ENCODE measurements around the gene PLCB4. TPM values are rescaled to one million over a fixed set of nuclear protein-coding genes. Genes with fewer than 3 reads are reported as not detected.
A peak's percentile ranks its signal among the peaks of the same experiment; 100 is the strongest.

Gene PLCB4
- total RNA-seq, 1 experiment from 2014 or later, result 22.7 TPM

DNA sequence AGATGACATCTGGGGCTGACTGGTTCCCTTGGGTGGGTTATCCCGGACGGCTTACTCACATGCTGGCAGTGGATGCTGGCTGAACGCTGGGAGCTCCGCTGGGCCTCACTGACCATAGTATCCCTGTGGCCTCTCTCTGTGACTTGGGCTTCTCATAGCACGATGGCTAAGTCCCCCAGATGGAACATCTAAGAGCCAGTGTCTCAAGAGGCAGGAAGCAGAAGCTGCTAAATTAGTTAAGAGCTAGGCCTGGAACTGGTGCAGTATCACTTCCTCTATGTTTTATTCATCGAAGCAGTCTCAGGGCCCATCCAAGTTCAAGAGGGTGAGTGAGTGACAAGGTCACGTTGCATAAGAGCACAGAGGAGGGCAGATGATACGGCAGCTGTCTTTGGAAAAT is 329.0 kb downstream of the PLCB4 start:
- no peak for DNase-seq (ENCODE audit: low read depth)

DNA sequence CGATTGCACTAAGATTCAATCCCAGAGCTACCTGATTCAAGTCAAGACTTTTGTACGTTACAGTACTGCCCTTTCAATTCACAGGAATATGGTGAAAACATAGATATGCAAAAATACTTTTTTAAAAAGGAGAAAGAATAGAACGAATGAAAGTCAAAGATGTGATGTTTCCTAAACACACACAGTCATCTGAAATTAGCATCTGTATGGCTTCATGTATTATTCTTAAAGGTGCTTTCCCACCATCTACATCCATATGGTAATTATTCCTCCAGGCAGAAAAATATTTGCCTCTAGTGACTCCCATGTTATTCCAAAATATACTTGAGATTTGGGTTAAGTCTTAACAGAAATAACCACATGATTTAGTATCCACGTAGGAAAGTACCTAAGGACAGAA is 330.0 kb downstream of the PLCB4 start:
- no peak for DNase-seq (ENCODE audit: low read depth)

DNA sequence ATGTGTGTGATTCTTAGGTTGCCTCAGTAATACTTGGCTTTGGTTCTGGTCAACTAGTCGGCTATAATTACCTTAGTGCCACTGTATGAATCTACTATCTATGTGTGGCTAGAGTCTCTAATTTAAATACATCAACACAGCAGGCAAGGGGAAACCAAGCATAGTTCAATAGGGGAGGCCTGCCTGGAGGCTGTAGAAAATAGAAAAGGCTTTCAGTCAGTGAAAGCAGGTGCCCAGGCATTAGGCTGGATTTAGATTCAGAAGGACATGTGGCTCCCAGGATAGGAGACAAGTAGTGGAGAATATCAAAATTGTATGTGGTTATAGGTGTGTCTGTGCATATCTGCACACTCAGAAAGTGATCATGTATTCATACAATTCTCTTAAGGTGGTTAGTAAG is 330.4 kb downstream of the PLCB4 start:
- no peak for DNase-seq (ENCODE audit: low read depth)

DNA sequence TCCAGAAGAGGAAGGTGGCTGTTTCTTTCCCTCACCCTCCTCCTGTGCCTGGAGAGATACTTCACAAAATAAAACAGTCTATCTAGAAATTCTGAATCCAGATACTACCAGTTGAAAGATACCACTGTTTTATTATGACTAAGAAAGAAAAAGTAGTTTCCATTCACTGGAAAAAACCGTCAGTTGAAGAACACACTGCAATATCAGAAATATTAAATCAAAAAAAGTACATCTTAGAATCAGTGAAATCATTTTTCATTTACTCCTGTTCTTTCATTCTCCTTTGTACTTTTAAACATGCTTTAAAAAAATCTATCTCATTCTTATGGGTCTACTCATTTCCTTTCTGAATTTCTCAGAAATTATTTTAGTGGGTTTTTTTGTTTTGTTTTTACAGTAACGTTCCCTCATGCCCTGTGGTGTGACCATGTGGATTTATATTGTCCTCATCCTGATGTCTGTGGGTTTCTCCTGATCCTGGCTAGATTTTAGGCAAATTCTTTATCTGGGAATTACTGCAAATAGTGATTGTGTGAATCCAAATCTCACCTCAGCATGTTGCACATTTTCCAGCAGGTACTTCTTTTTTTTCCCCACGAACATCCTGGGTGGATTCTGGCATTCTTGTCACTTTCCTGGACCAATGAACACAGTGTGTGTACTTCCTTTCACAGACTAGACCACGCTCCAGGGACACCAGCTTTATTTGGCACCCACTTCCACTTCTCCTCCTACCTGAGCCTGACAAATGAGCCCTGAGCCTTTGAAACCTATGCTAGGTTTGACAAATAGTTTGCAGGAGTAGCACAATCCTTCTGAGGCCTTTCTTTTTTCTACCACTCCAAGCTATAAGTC is 331.5 kb downstream of the PLCB4 start:
- DNase-seq (ENCODE audit: low read depth), result peak; percentile 59

- no peak for DNase-seq (ENCODE audit: low read depth)
Observed at GRCh38 chr20:9401371-9401770, 332.5 kb downstream of the PLCB4 start.

DNA sequence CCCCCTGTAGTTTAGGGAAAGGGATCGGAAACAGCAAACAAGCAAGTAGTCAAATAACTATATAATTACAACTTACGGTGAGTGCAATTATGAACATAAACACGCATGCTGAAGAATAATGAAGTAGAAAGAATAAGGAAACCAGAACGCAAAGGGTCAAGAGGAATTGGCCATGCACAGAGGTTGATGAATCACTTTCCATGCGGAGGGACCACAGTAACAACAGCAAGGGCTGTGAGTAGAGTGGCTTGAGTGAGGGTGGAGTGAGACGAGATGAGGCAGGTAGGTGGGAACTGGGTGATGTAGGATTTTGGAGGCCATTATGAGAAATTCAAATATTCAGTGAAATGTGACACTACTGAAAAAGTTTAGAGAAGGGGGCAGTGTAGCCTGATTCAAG is 333.3 kb downstream of the PLCB4 start:
- no peak for DNase-seq (ENCODE audit: low read depth)

DNA sequence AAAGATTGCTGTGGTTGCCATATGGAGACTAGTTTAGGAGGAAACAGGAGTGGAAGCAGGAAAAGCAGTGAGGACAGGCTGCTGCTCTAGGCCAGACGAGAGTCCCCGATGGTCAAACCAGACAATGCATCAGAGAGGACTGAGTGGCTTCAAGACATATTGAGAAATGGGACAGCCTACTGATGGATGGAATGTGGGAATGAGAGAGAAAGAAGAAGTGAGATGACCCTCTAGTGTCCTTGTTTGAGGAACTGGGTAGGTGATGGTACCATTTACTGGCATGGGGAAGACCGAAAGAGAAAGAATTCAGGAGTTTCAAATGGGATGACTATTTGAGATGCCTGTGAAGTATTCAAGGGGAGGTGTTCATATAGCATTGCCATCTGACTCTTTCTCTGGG is 333.7 kb downstream of the PLCB4 start:
- DNase-seq (ENCODE audit: low read depth), result no peak

- no peak for DNase-seq (ENCODE audit: low read depth)
Observed at GRCh38 chr20:9403448-9403847, 334.6 kb downstream of the PLCB4 start.

DNA sequence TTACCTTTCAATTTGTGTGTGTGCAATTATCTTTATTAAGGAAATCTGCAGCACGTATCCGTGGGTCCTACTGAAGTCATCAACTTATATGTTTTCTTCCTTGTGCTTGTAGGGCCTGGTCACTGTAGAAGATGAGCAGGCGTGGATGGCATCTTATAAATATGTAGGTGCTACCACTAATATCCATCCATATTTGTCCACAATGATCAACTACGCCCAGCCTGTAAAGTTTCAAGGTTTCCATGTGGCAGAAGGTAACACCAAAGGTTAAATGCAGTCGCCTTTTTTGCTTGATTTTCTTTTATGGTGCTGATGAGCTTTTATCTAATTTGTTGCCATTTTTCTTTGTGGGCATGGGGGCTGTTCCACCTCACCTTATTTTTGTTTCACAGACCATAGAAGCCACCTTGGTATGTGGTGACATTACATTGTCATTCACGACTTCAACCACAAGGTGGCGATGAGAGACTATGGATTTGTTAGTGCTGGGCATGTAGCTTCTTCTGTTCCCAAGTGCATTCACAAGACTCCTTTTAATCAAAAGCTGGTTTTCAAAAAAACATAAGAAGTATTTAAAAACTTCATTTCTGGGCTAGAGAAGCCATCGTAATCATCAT is 339.0 kb downstream of the PLCB4 start:
- DNase-seq (ENCODE audit: low read depth), result peak; percentile 69

DNA sequence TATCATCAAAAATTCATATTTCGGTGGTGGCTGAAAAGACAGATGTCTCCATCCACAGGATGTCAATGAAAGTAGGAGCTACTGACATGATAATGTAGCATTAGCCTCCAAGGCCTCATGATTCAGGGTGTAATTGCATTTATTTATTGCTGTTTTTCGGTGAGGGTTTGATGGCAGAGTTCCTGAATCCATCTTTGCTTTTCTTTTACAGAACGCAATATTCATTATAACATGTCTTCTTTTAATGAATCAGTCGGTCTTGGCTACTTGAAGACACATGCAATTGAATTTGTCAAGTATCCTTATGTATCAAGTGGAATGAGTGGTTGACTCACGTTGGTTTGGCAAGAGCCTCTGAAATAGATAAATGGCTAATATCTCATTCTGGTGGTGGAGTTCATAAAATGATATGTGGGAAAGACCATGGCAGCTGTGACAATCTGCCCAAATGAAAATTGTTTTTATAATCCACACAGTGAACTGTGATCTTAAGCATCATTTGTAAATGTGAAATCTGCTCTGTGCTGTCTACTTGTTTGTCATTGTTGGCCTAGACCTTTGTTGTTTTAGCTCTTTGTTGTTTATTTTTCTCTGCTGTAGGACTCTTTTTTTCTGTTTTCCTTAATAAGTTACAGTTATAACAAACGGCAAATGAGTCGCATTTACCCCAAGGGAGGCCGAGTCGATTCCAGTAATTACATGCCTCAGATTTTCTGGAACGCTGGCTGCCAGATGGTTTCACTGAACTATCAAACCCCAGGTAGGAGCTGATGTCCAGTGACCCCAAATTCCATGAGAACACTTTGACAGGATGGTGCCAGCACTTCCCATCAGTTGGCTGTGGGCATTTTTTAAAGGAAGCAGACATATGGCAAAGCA is 339.8 kb downstream of the PLCB4 start:
- DNase-seq (ENCODE audit: low read depth), result peak; percentile 21

DNA sequence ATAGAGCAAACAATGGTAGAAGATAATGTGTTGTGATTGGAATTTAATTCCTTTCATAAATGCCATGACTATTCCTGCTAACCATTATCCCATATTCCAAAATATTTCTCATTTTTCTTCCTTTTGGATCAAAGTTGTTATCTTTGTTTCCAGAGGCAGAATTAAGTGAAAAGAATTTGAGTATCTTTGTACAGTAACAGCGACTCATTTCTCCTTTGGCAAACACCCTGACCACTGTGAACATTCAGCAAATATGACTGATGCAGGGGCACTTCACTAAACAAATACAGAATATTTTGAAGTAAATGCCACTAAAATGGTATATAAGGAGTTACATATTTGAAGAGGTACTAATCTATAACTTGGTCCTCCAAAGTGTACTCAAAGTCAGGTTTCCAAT is 340.5 kb downstream of the PLCB4 start:
- DNase-seq (ENCODE audit: low read depth), result peak; percentile 67

GRCh38 chr20:9409981-9410380 is 341.1 kb downstream of the PLCB4 start:
- DNase-seq (ENCODE audit: low read depth), result peak; percentile 80

DNA sequence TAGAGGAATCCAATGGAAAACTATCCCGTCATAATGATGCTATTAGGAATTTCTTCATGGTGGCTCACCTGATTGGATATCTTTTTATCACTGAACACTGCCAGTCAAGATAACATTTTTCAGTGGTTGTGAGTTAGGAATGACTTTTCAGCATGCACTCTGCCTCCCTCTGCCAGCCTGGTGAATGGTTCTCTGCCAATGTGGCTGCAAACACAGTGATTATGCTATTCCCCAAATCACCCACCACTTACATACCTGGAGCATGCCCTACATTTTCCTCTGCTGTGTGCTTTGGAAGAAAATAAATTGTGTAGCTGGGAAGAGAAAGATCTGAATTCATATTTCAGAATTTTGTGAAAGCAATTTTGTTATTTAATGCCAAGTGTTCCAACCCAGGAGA is 342.9 kb downstream of the PLCB4 start:
- no peak for DNase-seq (ENCODE audit: low read depth)

DNA sequence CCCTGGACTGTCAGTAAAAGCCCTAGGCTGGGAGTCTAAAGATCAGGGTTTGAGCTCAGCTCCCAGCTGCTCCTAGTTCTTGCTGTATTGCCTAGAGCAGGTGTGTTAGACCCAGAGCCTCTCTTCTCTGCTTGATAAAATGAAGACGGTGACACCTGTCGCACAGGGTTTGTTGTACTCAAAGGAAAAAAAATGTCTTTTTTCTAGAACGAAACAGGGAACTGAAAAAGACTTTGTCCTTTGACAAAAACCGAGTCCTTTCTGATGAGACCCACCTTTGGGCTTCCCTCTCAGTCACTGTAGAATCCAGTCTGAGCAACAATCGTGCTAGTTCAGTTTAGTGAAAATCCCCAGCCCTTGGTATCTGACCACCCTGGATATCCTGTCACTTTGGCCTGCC is 343.4 kb downstream of the PLCB4 start:
- DNase-seq (ENCODE audit: low read depth), result no peak

- DNase-seq (ENCODE audit: low read depth), result no peak
Observed at GRCh38 chr20:9413001-9413400, 344.1 kb downstream of the PLCB4 start.

DNA sequence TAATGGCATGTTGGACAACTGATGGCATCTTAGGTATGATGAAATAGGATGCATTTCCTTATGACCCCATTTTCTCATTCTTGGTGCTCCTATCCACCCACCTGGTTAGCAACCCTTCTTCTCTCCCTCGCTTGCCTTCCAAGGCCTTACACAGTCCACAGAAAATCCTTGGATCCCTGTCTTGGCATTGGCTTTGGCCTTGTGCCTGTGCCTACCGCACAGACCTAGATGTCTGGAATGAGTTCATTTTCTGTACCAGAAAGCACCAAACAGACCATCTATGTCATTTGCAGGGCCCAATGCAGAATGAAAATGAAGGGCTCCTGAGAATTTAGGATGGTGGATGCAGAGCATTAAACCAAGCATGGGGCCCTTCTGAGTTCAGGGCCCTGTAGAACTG is 346.5 kb downstream of the PLCB4 start:
- no peak for DNase-seq (ENCODE audit: low read depth)

DNA sequence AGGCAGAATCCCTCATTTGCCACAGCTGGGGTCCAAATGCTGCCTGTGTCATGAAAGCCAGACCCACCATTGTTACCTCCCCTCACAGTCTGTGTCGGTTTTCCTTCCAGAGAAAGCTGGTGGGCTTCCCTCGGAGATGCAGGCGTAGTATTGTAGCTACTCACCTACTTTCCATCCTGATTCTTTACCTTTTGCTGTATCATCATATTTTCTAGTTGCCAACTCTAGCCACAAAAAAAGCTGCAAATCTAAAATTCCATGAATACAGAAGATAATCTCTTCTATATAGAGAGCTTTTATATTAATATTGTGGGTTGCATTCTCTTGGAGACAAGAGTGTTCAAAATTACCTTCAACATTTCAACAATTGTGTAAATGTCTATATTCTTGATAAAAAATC is 347.5 kb downstream of the PLCB4 start:
- DNase-seq (ENCODE audit: low read depth), result no peak

GRCh38 chr20:9417665-9418064 is 348.8 kb downstream of the PLCB4 start:
- peak; percentile 72 for DNase-seq (ENCODE audit: low read depth)

DNA sequence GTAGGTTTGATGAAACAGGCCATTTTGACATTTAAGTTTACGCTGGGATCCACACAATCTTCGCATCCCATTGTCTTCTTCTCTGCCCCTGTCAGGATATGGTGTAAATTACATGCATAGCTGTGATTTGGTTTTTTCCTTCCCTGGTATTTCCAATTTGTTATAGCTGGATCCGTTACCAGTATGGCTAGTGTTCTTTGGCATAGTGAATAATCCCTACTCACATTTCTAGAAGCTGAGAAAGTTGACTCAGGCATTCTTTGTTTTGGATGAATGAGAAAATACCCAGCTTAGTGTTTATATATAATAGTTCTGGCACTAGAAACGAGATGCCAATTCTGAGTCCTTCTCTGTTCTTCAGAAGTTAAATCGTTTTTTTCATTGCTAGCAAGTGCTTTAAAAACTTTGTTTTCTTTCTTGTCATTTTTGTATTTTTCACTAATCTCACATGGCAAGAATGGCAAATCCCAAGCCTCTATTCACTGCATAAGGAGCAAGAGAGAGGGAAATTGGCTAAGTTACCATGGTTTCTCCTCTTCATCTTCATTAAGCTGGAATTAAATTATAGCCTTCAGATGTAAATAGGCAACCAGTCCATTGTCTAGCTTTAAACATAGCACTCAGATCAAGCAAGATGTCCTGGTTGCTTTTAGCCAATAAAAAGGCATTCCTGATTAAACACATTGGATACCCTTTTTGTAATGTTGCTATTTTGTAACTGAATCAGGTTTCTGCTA is 353.6 kb downstream of the PLCB4 start:
- no peak for DNase-seq (ENCODE audit: low read depth)

GRCh38 chr20:9424551-9424950 is 355.7 kb downstream of the PLCB4 start:
- no peak for DNase-seq (ENCODE audit: low read depth)

Measured in HT1080 (cell line).